ENCODE measurements around the gene ADPRHL1.

The ADPRHL1 gene

DNA sequence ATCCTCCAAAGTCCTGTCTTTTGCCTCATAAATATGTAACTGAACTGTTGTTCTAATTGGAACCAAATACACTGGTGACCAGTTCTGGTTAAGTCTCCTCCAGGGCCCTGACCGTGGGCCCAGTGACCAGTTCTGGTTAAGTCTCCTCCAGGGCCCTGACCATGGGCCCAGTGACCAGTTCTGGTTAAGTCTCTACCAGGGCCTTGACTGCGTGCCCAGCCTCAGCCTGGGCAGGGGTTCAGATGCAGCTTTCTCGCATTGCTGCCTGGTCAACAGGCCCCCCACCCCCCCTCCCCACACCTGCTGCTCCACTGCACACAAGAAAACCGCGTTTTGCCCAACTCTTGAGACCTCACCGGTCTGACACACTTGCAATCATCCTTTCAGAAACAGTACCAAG, 85.5 kb downstream of the ADPRHL1 start:
- Histone ChIP-seq H3K27ac (no peak overlapping the region), H3K36me3 (ENCODE audit: insufficient read depth, low read length) (no peaks in the 10 kb centered on the region), H3K9me3 (ENCODE audit: low read depth, low read length) (no peaks in the 10 kb centered on the region), H3K4me3 (no peak overlapping the region), H3K9ac (ENCODE audit: insufficient read length) (no peak overlapping the region)
- no peak for TF ChIP-seq POLR2AphosphoS5 (IDR thresholded peaks at IDR 0.05; ENCODE audit: borderline replicate concordance, low read depth, low read length)
- no peak for TF ChIP-seq FOXP2 (optimal IDR thresholded peaks at IDR 0.05; ENCODE audit: control extremely low read depth, extremely low read length, insufficient read depth)
- TF ChIP-seq EZH2 (IDR thresholded peaks at IDR 0.05): no peak
- DNase-seq (ENCODE audit: low read depth, low spot score): no peak

DNA sequence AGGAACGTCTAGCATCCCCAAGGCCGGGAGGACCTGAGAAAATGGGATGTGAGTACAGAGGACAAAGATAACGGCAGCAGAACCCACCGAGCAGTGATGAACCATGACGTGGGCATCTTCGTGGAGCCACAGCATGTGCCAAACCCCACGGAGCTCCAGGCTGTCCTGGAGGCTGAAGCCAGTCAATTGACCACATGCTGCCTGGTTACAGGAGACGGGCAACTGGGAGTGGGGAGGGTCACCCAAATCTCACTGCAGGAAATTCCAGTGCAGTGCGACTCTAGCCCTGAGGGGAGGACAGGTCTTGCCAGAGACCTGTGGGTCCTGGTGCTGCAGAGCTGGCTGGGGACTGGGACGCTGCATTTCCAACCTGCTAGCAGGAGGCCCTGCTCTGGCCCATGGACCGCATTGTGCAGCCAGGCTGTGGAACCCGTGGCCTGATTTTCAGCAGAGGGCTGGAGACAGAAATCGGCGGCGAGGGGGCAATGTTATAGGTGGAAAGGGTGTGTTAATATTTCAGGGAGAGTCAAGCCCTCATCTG, 86.2 kb downstream of the ADPRHL1 start:
- Histone ChIP-seq H3K4me3 (no peak overlapping the region), H3K36me3 (ENCODE audit: insufficient read depth, low read length) (no peaks in the 10 kb centered on the region), H3K9me3 (ENCODE audit: low read depth, low read length) (no peaks in the 10 kb centered on the region), H3K27ac (no peak overlapping the region), H3K9ac (ENCODE audit: insufficient read length) (no peak overlapping the region)
- TF ChIP-seq POLR2AphosphoS5 (IDR thresholded peaks at IDR 0.05; ENCODE audit: borderline replicate concordance, low read depth, low read length) (no peak), EZH2 (IDR thresholded peaks at IDR 0.05) (no peak), FOXP2 (optimal IDR thresholded peaks at IDR 0.05; ENCODE audit: control extremely low read depth, extremely low read length, insufficient read depth) (no peak)
- DNase-seq (ENCODE audit: low read depth, low spot score): no peak

DNA sequence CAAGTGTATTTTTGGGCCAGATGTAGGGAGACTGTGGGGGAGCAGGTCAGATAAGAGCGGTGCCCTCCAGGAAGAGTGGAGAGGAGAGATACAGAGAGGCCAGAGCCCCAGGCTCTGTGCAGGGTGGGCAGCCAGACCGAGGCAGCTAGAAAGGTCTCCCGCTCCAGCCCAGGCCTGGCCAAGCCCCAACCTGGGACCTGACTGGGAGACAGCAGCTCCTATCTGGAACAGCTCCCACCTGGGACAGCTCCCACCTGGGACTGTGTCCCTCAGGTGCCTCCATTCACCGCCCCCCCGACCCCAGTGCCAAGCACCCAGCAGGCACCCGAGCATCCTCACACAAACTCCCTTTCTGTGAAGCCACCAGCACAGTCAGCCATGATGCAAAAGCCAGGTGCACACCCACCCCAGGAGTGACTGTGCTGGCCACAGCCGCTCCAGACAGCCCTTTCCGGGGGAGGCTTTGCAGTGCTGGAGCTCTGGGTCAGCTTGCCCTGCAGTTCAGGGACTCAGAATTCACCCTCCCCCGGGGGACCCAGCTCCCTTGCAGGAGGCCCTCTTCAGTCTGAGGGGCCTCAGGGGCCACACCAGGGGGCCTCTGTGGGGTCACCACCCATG, 87.2 kb downstream of the ADPRHL1 start:
- H3K9me3 ChIP-seq (ENCODE audit: low read depth, low read length): no peaks in the 10 kb centered on the region
- H3K9ac ChIP-seq (ENCODE audit: insufficient read length): no peak overlapping the region
- no peak overlapping the region for H3K4me3 ChIP-seq
- no peak for DNase-seq (ENCODE audit: low read depth, low spot score)
- H3K27ac ChIP-seq: no peak overlapping the region
- no peaks in the 10 kb centered on the region for H3K36me3 ChIP-seq (ENCODE audit: insufficient read depth, low read length)
- no peak for TF ChIP-seq POLR2AphosphoS5 (IDR thresholded peaks at IDR 0.05; ENCODE audit: borderline replicate concordance, low read depth, low read length)
- TF ChIP-seq EZH2 (IDR thresholded peaks at IDR 0.05): no peak
- TF ChIP-seq FOXP2 (optimal IDR thresholded peaks at IDR 0.05; ENCODE audit: control extremely low read depth, extremely low read length, insufficient read depth): no peak

DNA sequence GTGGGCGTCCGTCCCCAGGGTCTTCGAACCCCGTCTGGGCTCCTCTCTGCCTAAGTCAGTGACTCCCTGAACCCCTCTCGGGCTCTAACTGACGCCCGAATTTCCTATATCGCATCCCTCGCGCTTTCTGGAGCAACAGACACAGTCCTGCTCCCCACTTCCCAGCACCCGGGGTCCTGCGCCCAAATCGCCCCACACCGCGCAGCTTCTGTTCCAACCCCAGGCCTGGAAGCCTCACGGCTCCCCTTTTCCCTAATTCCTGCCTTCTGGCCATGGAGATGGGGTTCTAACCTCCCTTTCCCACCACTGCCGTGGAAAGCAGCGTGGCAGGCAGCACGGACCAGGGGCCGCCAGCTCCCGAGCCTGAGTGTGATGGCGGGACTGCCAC, 87.7 kb downstream of the ADPRHL1 start:
- DNase-seq (ENCODE audit: low read depth, low spot score): no peak
- H3K27ac ChIP-seq: no peak overlapping the region
- no peak for TF ChIP-seq POLR2AphosphoS5 (IDR thresholded peaks at IDR 0.05; ENCODE audit: borderline replicate concordance, low read depth, low read length)
- no peaks in the 10 kb centered on the region for H3K36me3 ChIP-seq (ENCODE audit: insufficient read depth, low read length)
- no peaks in the 10 kb centered on the region for H3K9me3 ChIP-seq (ENCODE audit: low read depth, low read length)
- H3K9ac ChIP-seq (ENCODE audit: insufficient read length): no peak overlapping the region
- no peak overlapping the region for H3K4me3 ChIP-seq

DNA sequence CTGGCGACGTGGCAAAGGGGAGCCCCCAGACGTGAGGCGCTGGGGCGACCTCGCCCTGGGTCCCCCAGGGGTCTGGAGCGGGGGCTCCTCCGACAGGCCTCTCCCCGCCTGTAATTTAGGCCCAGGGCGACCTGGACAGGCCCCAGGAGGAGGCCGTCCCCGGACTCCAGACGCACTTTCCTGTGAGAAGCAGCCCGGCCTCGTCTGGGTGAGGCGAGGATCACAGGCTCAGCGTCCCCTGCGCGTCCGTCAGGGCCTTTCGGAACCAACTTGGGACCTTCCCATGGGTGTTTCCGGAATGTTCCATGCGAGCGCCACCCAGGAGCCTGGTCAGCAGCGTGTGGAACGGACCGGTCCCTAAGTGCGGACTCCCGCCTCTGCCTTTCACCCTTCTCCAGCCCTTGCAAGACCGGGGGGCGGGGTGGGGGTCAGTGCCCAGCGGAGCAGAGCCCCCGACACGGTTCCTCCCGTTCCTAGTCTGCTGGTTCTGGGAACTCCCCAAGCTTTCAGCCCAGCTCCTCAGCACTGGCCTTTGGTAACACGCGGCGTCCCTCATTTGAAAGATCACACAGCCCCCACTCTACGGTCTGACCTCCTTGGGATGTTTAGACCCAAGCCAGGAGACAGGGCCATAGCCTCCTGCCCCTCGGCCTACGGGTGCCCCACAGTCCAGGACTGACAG, 88.2 kb downstream of the ADPRHL1 start:
- Histone ChIP-seq H3K4me3 (peak overlapping the region; percentile 73), H3K9ac (ENCODE audit: insufficient read length) (peak overlapping the region; percentile 84), H3K9me3 (ENCODE audit: low read depth, low read length) (no peaks in the 10 kb centered on the region), H3K27ac (peak overlapping the region; percentile 89), H3K36me3 (ENCODE audit: insufficient read depth, low read length) (no peaks in the 10 kb centered on the region)
- no peak for DNase-seq (ENCODE audit: low read depth, low spot score)
- no peak for TF ChIP-seq POLR2AphosphoS5 (IDR thresholded peaks at IDR 0.05; ENCODE audit: borderline replicate concordance, low read depth, low read length)
- TF ChIP-seq FOXP2 (optimal IDR thresholded peaks at IDR 0.05; ENCODE audit: control extremely low read depth, extremely low read length, insufficient read depth): no peak
- TF ChIP-seq EZH2 (IDR thresholded peaks at IDR 0.05): no peak

DNA sequence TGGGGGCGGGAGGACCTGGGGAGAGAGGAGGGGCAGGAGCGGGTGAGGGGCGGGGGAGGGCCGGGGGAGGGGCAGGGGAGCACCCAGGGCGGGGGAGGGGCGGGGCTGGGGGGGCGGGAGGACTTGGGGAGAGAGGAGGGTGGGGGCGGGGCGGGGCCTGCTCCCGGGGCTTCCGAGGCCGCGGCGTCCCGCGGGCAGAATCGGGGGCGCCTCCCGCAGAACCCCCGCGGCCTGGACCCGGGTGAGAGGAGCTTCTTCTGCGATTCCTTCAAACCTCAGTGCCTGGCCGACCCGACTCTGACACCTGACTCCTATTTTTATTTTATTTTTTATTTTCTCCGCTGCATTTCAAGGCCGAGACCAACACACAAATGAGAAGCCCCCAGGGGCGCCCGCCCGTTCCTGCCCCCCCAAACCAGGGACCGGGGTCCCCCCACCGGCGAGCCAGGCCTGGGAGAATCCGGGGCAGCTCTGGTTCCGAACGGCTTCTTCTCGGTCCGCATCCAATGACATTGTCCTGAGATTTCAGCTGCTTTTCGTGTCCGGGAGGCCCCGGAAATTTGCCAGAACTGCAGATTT, 88.9 kb downstream of the ADPRHL1 start:
- H3K36me3 ChIP-seq (ENCODE audit: insufficient read depth, low read length): no peaks in the 10 kb centered on the region
- H3K9me3 ChIP-seq (ENCODE audit: low read depth, low read length): no peaks in the 10 kb centered on the region
- DNase-seq (ENCODE audit: low read depth, low spot score): no peak
- peak overlapping the region; percentile 73 for H3K4me3 ChIP-seq
- peak overlapping the region; percentile 89 for H3K27ac ChIP-seq
- no peak for TF ChIP-seq FOXP2 (optimal IDR thresholded peaks at IDR 0.05; ENCODE audit: control extremely low read depth, extremely low read length, insufficient read depth)
- TF ChIP-seq EZH2 (IDR thresholded peaks at IDR 0.05): no peak
- TF ChIP-seq POLR2AphosphoS5 (IDR thresholded peaks at IDR 0.05; ENCODE audit: borderline replicate concordance, low read depth, low read length): 0 out of 2 replicates have a peak, but pooled peaks have one; percentile 24
- peak overlapping the region; percentile 84 for H3K9ac ChIP-seq (ENCODE audit: insufficient read length)

DNA sequence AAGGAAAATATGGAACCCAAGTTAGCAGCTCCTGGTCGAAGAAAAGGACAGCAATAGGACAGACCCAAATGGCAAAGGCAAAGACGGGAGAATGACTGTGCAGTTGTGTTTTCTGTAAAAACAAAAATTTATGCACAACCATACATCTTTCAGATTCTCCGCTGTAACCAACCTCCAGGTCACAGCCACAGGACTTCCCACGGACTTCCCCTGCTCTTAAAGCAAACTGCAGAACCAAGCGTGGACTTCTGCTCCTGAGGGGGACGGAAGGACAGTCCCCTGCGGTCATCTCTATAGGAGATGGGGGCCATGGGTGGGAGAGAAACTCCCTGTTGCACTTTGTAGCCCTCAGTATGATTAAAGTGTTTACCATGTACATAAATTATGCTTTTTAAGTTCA, 91.9 kb downstream of the ADPRHL1 start:
- Histone ChIP-seq H3K4me3 (no peak overlapping the region), H3K36me3 (ENCODE audit: insufficient read depth, low read length) (no peaks in the 10 kb centered on the region), H3K9ac (ENCODE audit: insufficient read length) (no peak overlapping the region), H3K9me3 (ENCODE audit: low read depth, low read length) (no peaks in the 10 kb centered on the region), H3K27ac (no peak overlapping the region)
- TF ChIP-seq POLR2AphosphoS5 (IDR thresholded peaks at IDR 0.05; ENCODE audit: borderline replicate concordance, low read depth, low read length): no peak
- TF ChIP-seq FOXP2 (optimal IDR thresholded peaks at IDR 0.05; ENCODE audit: control extremely low read depth, extremely low read length, insufficient read depth): no peak
- no peak for TF ChIP-seq EZH2 (IDR thresholded peaks at IDR 0.05)
- no peak for DNase-seq (ENCODE audit: low read depth, low spot score)

DNA sequence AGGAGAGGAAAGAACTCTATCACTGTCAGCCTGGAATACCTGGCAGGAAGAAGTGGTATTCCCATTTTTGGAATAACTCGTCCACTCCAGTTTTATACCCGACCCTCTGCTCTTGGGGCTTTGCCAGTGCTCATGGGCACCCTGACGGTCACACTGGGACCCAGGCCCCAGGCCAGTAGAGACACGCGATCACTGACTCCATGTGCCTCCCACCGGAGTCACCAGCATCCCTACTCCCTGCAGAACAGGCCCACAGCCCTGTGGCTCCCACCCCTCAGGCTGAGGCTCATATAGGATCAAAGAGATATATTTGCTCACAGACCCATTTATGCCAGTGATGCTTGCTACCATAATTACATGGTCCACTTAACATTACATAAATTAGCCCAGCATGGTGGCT, 92.8 kb downstream of the ADPRHL1 start:
- no peak overlapping the region for H3K27ac ChIP-seq
- no peaks in the 10 kb centered on the region for H3K9me3 ChIP-seq (ENCODE audit: low read depth, low read length)
- H3K36me3 ChIP-seq (ENCODE audit: insufficient read depth, low read length): no peaks in the 10 kb centered on the region
- H3K9ac ChIP-seq (ENCODE audit: insufficient read length): no peak overlapping the region
- H3K4me3 ChIP-seq: no peak overlapping the region
- no peak for DNase-seq (ENCODE audit: low read depth, low spot score)
- no peak for TF ChIP-seq EZH2 (IDR thresholded peaks at IDR 0.05)
- no peak for TF ChIP-seq POLR2AphosphoS5 (IDR thresholded peaks at IDR 0.05; ENCODE audit: borderline replicate concordance, low read depth, low read length)
- TF ChIP-seq FOXP2 (optimal IDR thresholded peaks at IDR 0.05; ENCODE audit: control extremely low read depth, extremely low read length, insufficient read depth): no peak

Data from SK-N-MC (cell line).